ENCODE data around the gene SLFN11. TPM values are rescaled to one million over a fixed set of nuclear protein-coding genes. Genes with fewer than 3 reads are reported as not detected.
"Not testable (repeated sequence)": the region's sequence is repeated elsewhere in the genome, so short reads cannot be mapped to it uniquely, and the experiment has no call there.

SLFN11 gene
- total RNA-seq (10 to 100 TPM; 11.5 to 25.7 (median 18.5) TPM), polyA plus RNA-seq (10 to 100 TPM in 1 of 2 donors, 1 to 10 TPM in 1; 4.3 to 16.4 TPM)
- long read RNA-seq, donor 1, partial matches to known transcripts, result 4 of 15 reads
- long read RNA-seq, donor 1, other reads (novel, unspliced or antisense), result 11 of 15 reads
- long read RNA-seq, donor 2, full-length matches to known transcripts, result 1 of 15 reads
- long read RNA-seq, donor 2, partial matches to known transcripts, result 5 of 15 reads
- long read RNA-seq, donor 2, other reads (novel, unspliced or antisense), result 9 of 15 reads
- long read RNA-seq, donor 3, full-length matches to known transcripts, result 4 of 21 reads
- long read RNA-seq, donor 3, partial matches to known transcripts, result 5 of 21 reads
- long read RNA-seq, donor 3, other reads (novel, unspliced or antisense), result 12 of 21 reads

- ATAC-seq (peak; percentile 96 to 98 (median 96)), DNase-seq (peak; percentile 83 to 92)
- peaks cover 0 to 71% (median 20%) of the 10 kb centered on the region in 9 donors for H3K4me1 ChIP-seq
- peaks cover 0 to 21% (median 12%) of the 10 kb centered on the region in 11 donors for H3K9me3 ChIP-seq
- intact Hi-C loops (cut with DNase I), result loop anchor here in 4 of 10 donors (10.0 kb wide), 4 partner anchors 59 to 161 kb away; partner anchors contain the start of genes SLFN12 (in 2 of the 4) and SLFN12L (in 2 of the 4)
- no peak for TF ChIP-seq CTCF (IDR thresholded peaks at IDR 0.05)
- WGBS, 2 donors, result 1 to 2% methylated on average over 21 to 22 of the region's 22 CpGs
- peaks cover 0 to 17% (median 0%) of the 10 kb centered on the region in 7 donors for H3K27me3 ChIP-seq
- peak within 1 kb of the TSS; percentile 50 to 76 (median 70) for H3K4me3 ChIP-seq
- H3K27ac ChIP-seq, result peak within 1 kb of the TSS; percentile 93 to 99 (median 97)
- peaks cover 0 to 8% (median 6%) of the 10 kb centered on the region in 9 donors for H3K36me3 ChIP-seq
Measured at GRCh38 chr17:35373534-35373983, at the start of gene SLFN11. SLFN11 (minus strand) TSS chr17:35373621; CDS start chr17:35363807, 9,814 bp downstream.

GRCh38 chr17:35421069-35421468, 47.6 kb upstream of the SLFN11 start:
- H3K27me3 ChIP-seq; DNase-seq; H3K9me3 ChIP-seq; intact Hi-C loops (cut with DNase I); ATAC-seq; H3K27ac ChIP-seq; H3K4me1 ChIP-seq; H3K4me3 ChIP-seq: not testable (repeated sequence)
- peaks cover 0 to 74% (median 25%) of the 10 kb centered on the region in 9 donors for H3K36me3 ChIP-seq
- 98 to 99% methylated on average over 9 of the region's 9 CpGs for WGBS, 2 donors

GRCh38 chr17:35416659-35417058, 43.2 kb upstream of the SLFN11 start:
- DNase-seq (no peak), ATAC-seq (no peak)
- Histone ChIP-seq H3K4me1 (no peaks in the 10 kb centered on the region), H3K9me3 (peaks cover 0 to 27% (median 9%) of the 10 kb centered on the region in 11 donors), H3K27ac (no peak overlapping the region), H3K4me3 (no peak overlapping the region), H3K36me3 (peaks cover 0 to 99% (median 41%) of the 10 kb centered on the region in 9 donors), H3K27me3 (no peaks in the 10 kb centered on the region)
- TF ChIP-seq CTCF (IDR thresholded peaks at IDR 0.05), result no peak
- intact Hi-C loops (cut with DNase I), result no loop called here
- WGBS, 2 donors, result 94 to 100% methylated on average over 2 of the region's 2 CpGs

GRCh38 chr17:35414707-35415106, 41.3 kb upstream of the SLFN11 start:
- H3K4me3 ChIP-seq; ATAC-seq; intact Hi-C loops (cut with DNase I); DNase-seq; H3K27me3 ChIP-seq; H3K27ac ChIP-seq; H3K4me1 ChIP-seq: not testable (repeated sequence)
- WGBS, 2 donors, result 99 to 100% methylated on average over 2 of the region's 2 CpGs
- H3K36me3 ChIP-seq, result peaks cover 0 to 99% (median 30%) of the 10 kb centered on the region in 9 donors
- H3K9me3 ChIP-seq, result peaks cover 0 to 27% (median 9%) of the 10 kb centered on the region in 11 donors

- 95 to 100% methylated on average over 1 of the region's 1 CpG for WGBS, 2 donors
Measured at GRCh38 chr17:35414247-35414646, 40.8 kb upstream of the SLFN11 start.

More at GRCh38 chr17:35414247-35414646, 40.8 kb upstream of the SLFN11 start:
- peaks cover 0 to 27% (median 9%) of the 10 kb centered on the region in 11 donors for H3K9me3 ChIP-seq
- H3K27ac ChIP-seq, result no peak overlapping the region
- no peak overlapping the region for H3K4me3 ChIP-seq
- TF ChIP-seq CTCF (IDR thresholded peaks at IDR 0.05), result no peak
- H3K4me1 ChIP-seq, result no peaks in the 10 kb centered on the region
- no peaks in the 10 kb centered on the region for H3K27me3 ChIP-seq
- DNase-seq (no peak), ATAC-seq (no peak)
- H3K36me3 ChIP-seq, result peaks cover 0 to 97% (median 26%) of the 10 kb centered on the region in 9 donors
- intact Hi-C loops (cut with DNase I), result no loop called here

Data from heart right ventricle (tissue), 16 donors.